H1 (cell line): Measurements from ENCODE around the gene SGK1. TPM values are rescaled to one million over a fixed set of nuclear protein-coding genes. Genes with fewer than 3 reads are reported as not detected.
"Not testable (repeated sequence)": the region's sequence is repeated elsewhere in the genome, so short reads cannot be mapped to it uniquely, and the experiment has no call there.

Experiments used
- CTCF ChIA-PET: fragments of 300-600 bp; sonication (Branson Sonifier 250); formaldehyde crosslinking; loops from one replicate; lab custom pipeline; 2021; ENCODE audit not compliant: partially characterized antibody; lab: Charles Lee
- POLR2A ChIA-PET: fragments of 300-600 bp; sonication (Branson Sonifier 250); formaldehyde crosslinking; loops from one replicate; lab custom pipeline; 2021; ENCODE audit warnings: inconsistent platforms; ENCODE audit not compliant: partially characterized antibody; lab: Charles Lee
- DNase-seq, 2 experiments: peaks; one replicate each; pipeline versions ENCODE4 v3.0.0 to v3.0.0-alpha.2; 2010 to 2022; ENCODE audit warnings: low spot score in 2 of 2, low read depth in 1 of 2, mixed read lengths in 1 of 2
- FAIRE-seq: peaks from 2 replicates; lab custom pipeline; 2011; peaks lifted over from hg19 to GRCh38; lab: Jason Lieb, UNC
- H2AFZ ChIP-seq: 2 replicates; pipeline ENCODE4 v1.8.1; 2012; ENCODE audit warnings: low read length, inconsistent platforms
- H2AK5ac ChIP-seq: 2 replicates; pipeline ENCODE4 v1.6.1; 2013; ENCODE audit warnings: low read depth, low read length
- H2BK120ac ChIP-seq: replicated peaks from 2 replicates; pipeline ENCODE3; 2013; ENCODE audit warnings: low read depth, low read length, inconsistent platforms
- H2BK12ac ChIP-seq: 2 replicates; pipeline ENCODE4 v1.6.1; 2013; ENCODE audit warnings: low read depth, low read length
- H2BK15ac ChIP-seq: 2 replicates; pipeline ENCODE4 v1.6.1; 2013; ENCODE audit warnings: low read length
- H2BK20ac ChIP-seq: 2 replicates; pipeline ENCODE4 v1.6.1; 2013; ENCODE audit warnings: low read length
- H2BK5ac ChIP-seq: 2 replicates; pipeline ENCODE4 v1.6.1; 2013; ENCODE audit warnings: low read depth, low read length
- H3K14ac ChIP-seq: 2 replicates; pipeline ENCODE4 v1.6.1; 2013; ENCODE audit warnings: inconsistent platforms; ENCODE audit not compliant: insufficient read length
- H3K18ac ChIP-seq: 2 replicates; pipeline ENCODE4 v1.6.1; 2013; ENCODE audit warnings: low read length; ENCODE audit errors: extremely low read depth
- H3K23ac ChIP-seq: 2 replicates; pipeline ENCODE4 v1.6.1; 2013; ENCODE audit warnings: inconsistent platforms; ENCODE audit not compliant: insufficient read length
- H3K23me2 ChIP-seq: 2 replicates; pipeline ENCODE4 v1.6.1; 2013; ENCODE audit warnings: low read depth, low read length
- H3K27ac ChIP-seq: 2 replicates; pipeline ENCODE4 v1.6.1; 2011; ENCODE audit warnings: low read depth, low read length, inconsistent platforms
- H3K27me3 ChIP-seq, 4 experiments: replicated peaks in 1 of 4; 1 replicate in 1 of 4; 2 replicates in 3 of 4; pipeline versions ENCODE4 v1.6.1 to v1.8.1; 2011 to 2013; ENCODE audit warnings: low read length in 3 of 4, mild to moderate bottlenecking in 3 of 4, inconsistent platforms in 2 of 4, mixed read lengths in 2 of 4, moderate library complexity in 1 of 4; ENCODE audit not compliant: control insufficient read depth in 3 of 4, insufficient read depth in 3 of 4; ENCODE audit errors: extremely low read depth in 1 of 4
- H3K36me3 ChIP-seq, 4 experiments: 2 replicates each; pipeline versions ENCODE4 v1.6.1 to v1.8.1; 2011 to 2013; ENCODE audit warnings: mild to moderate bottlenecking in 4 of 4, low read length in 3 of 4, moderate library complexity in 2 of 4, control low read depth in 1 of 4, inconsistent platforms in 1 of 4; ENCODE audit not compliant: insufficient read depth in 4 of 4, control insufficient read depth in 2 of 4
- H3K4ac ChIP-seq: replicated peaks from 2 replicates; pipeline ENCODE3; 2013; ENCODE audit warnings: low read length, low read depth, mixed read lengths, inconsistent platforms; ENCODE audit not compliant: insufficient read length
- H3K4me1 ChIP-seq, 4 experiments: replicated peaks in 1 of 4; 1 replicate in 1 of 4; 2 replicates in 3 of 4; pipeline versions ENCODE4 v1.6.1 to v1.8.1; 2011 to 2013; ENCODE audit warnings: low read length in 3 of 4, inconsistent platforms in 2 of 4, mixed read lengths in 1 of 4; ENCODE audit not compliant: insufficient read depth in 4 of 4, control insufficient read depth in 3 of 4
- H3K4me2 ChIP-seq, 2 experiments: 2 replicates each; pipeline versions ENCODE4 v1.6.1 to v1.8.1; 2011 to 2013; ENCODE audit warnings: low read depth in 2 of 2, low read length in 2 of 2, control low read depth in 1 of 2, inconsistent platforms in 1 of 2, mild to moderate bottlenecking in 1 of 2; ENCODE audit not compliant: insufficient read depth in 1 of 2
- H3K4me3 ChIP-seq, 4 experiments: fragments of 200-600, 300-600 bp in 1 of 4; sonication (generic), shearing (Covaris generic), sonication (Bioruptor Twin) in 1 of 4; 2 replicates each; pipeline versions ENCODE4 v1.5.1 to v1.8.1; 2011 to 2016; ENCODE audit warnings: low read length in 4 of 4, low read depth in 3 of 4, control low read depth in 2 of 4, inconsistent platforms in 2 of 4, mild to moderate bottlenecking in 2 of 4, mixed read lengths in 1 of 4, moderate library complexity in 1 of 4; ENCODE audit not compliant: insufficient read depth in 2 of 4; ENCODE audit errors: extremely low read depth in 1 of 4
- H3K56ac ChIP-seq: replicated peaks from 2 replicates; pipeline ENCODE3; 2013; ENCODE audit warnings: low read depth, mild to moderate bottlenecking, mixed read lengths, low read length, inconsistent platforms; ENCODE audit not compliant: insufficient read length
- H3K79me1 ChIP-seq: 2 replicates; pipeline ENCODE4 v1.6.1; 2013; ENCODE audit warnings: low read depth, low read length, control low read depth
- H3K79me2 ChIP-seq, 2 experiments: 2 replicates each; pipeline versions ENCODE4 v1.6.1 to v1.8.1; 2012 to 2013; ENCODE audit warnings: low read length in 2 of 2, mild to moderate bottlenecking in 2 of 2, inconsistent platforms in 1 of 2; ENCODE audit not compliant: insufficient read depth in 2 of 2, control insufficient read depth in 1 of 2
- H3K9ac ChIP-seq, 4 experiments: replicated peaks in 1 of 4; 1 replicate in 1 of 4; 2 replicates in 3 of 4; pipeline versions ENCODE4 v1.6.1 to v1.8.1; 2011 to 2013; ENCODE audit warnings: low read depth in 3 of 4, low read length in 3 of 4, control low read depth in 2 of 4, mild to moderate bottlenecking in 2 of 4, moderate library complexity in 2 of 4, inconsistent platforms in 1 of 4; ENCODE audit errors: extremely low read depth in 1 of 4
- H3K9me3 ChIP-seq, 2 experiments: 2 replicates each; pipeline versions ENCODE4 v1.6.1 to v1.8.1; 2012 to 2013; ENCODE audit warnings: mild to moderate bottlenecking in 2 of 2, moderate library complexity in 2 of 2, control low read depth in 1 of 2, inconsistent platforms in 1 of 2, low read depth in 1 of 2, low read length in 1 of 2, mixed read lengths in 1 of 2; ENCODE audit not compliant: insufficient read depth in 2 of 2
- H4K20me1 ChIP-seq, 2 experiments: replicated peaks in 1 of 2; 2 replicates each; pipeline versions ENCODE3 to v1.8.1; 2011 to 2013; ENCODE audit warnings: inconsistent platforms in 2 of 2, low read length in 2 of 2, mild to moderate bottlenecking in 1 of 2; ENCODE audit not compliant: insufficient read depth in 2 of 2, control insufficient read depth in 1 of 2
- H4K5ac ChIP-seq: 2 replicates; pipeline ENCODE4 v1.6.1; 2013; ENCODE audit warnings: low read length, low read depth, mixed read lengths, inconsistent platforms; ENCODE audit not compliant: insufficient read length
- H4K8ac ChIP-seq: 2 replicates; pipeline ENCODE4 v1.8.0; 2013; ENCODE audit warnings: mild to moderate bottlenecking, moderate library complexity, low read length, inconsistent platforms; ENCODE audit not compliant: insufficient read depth; ENCODE audit errors: extremely low read depth
- H4K91ac ChIP-seq: replicated peaks from 2 replicates; pipeline ENCODE3; 2013; ENCODE audit warnings: low read length, mixed read lengths, inconsistent platforms; ENCODE audit not compliant: insufficient read length
- WGBS, 2 experiments: shearing (Covaris generic) in 1 of 2; methylation state at CpG; one replicate each; pipeline versions ENCODE4 v1.1.6 to v1.1.7; 2013 to 2015; ENCODE audit warnings: low lambda C conversion rate in 2 of 2, mixed read lengths in 2 of 2, inconsistent platforms in 1 of 2, low coverage in 1 of 2, missing lambda C conversion rate in 1 of 2; ENCODE audit not compliant: insufficient replicate concordance in 2 of 2, insufficient coverage in 1 of 2, insufficient read length in 1 of 2; ENCODE audit errors: extremely low coverage in 1 of 2, missing lambda C conversion rate in 1 of 2; 5-methylcytosine and 5-hydroxymethylcytosine counted together
- polyA plus RNA-seq, 7 experiments: library from polyadenylated mRNA; depleted of rRNA in 3 of 7; stranded (reverse) in 5 of 7; unstranded in 2 of 7; fragments of >200 nt in 5 of 7; fragments of 200-250 nt in 2 of 7; gene quantifications; 1 replicate in 5 of 7; 2 replicates in 1 of 7; 4 replicates in 1 of 7; pipeline versions ENCODE4 v1.2.1 to v1.2.3, GENCODE V29; 2011 to 2013; ENCODE audit warnings: missing spikeins in 2 of 7, mixed read lengths in 2 of 7
- total RNA-seq: library from RNA; stranded (reverse); fragmentation: NEBNext Ultra II Directional; extraction: Animal tissue kit (Norgen Biotek cat#: 25700); gene quantifications from 2 replicates; pipeline ENCODE4 v1.2.1, GENCODE V29; 2021

SGK1 gene
- total and polyA plus RNA-seq, 2 of the 8 experiments (the other 6 are each of a cell fraction or from before 2014, with no cell fraction given) = 14.5 to 18.4 TPM

- H3K4me2 ChIP-seq, FAIRE-seq, H2BK20ac ChIP-seq, H3K9ac ChIP-seq, H2AFZ ChIP-seq, H3K36me3 ChIP-seq, H3K14ac ChIP-seq, H4K5ac ChIP-seq, H3K9me3 ChIP-seq, H3K79me1 ChIP-seq, H4K20me1 ChIP-seq, DNase-seq, H2BK5ac ChIP-seq, H2BK120ac ChIP-seq, H2AK5ac ChIP-seq, H3K4me1 ChIP-seq, H3K4ac ChIP-seq, H3K23me2 ChIP-seq, H3K4me3 ChIP-seq, H2BK15ac ChIP-seq, H3K27me3 ChIP-seq, H3K27ac ChIP-seq, H3K18ac ChIP-seq, H3K79me2 ChIP-seq, POLR2A ChIA-PET, H4K8ac ChIP-seq, H3K23ac ChIP-seq, H3K56ac ChIP-seq, H2BK12ac ChIP-seq, H4K91ac ChIP-seq, CTCF ChIA-PET: not testable (repeated sequence)
- WGBS, 2 experiments = 89% methylated on average over 1 of the region's 2 CpGs; no CpG with 5 or more reads in 1 of the 2 experiments
Observed at GRCh38 chr6:134255280-134255679, 62.6 kb downstream of the SGK1 start.
